GM18519 (cell line): ENCODE results near the gene MRPL39.

ENCODE experiments used
- ATAC-seq: cut with Tn5 transposase; IDR thresholded peaks from one replicate; pipeline ENCODE4 v1.9.1; 2021; ENCODE audit warnings: mild to moderate bottlenecking, moderate library complexity; ENCODE audit not compliant: unreplicated experiment, low FRiP score

MRPL39 gene

GRCh38 chr21:25550352-25551120 is 56.7 kb downstream of the MRPL39 start:
- ATAC-seq, result no peak

GRCh38 chr21:25541042-25541441 is 66.2 kb downstream of the MRPL39 start:
- ATAC-seq, result no peak

- no peak for ATAC-seq
These were observed 67.7 kb downstream of the MRPL39 start for GRCh38 chr21:25539606-25540005.

- no peak for ATAC-seq
These were observed 70.1 kb downstream of the MRPL39 start for GRCh38 chr21:25537174-25537573.

- ATAC-seq, result no peak
These were observed 70.5 kb downstream of the MRPL39 start for GRCh38 chr21:25536752-25537151.

GRCh38 chr21:25535849-25536248 is 71.4 kb downstream of the MRPL39 start:
- no peak for ATAC-seq
